ENCODE results near the gene DAGLA. TPM values are rescaled to one million over a fixed set of nuclear protein-coding genes. Genes with fewer than 3 reads are reported as not detected.
A peak's percentile ranks its signal among the peaks of the same experiment; 100 is the strongest.

Gene DAGLA
- total RNA-seq, 1 donor from 2014 or later, result 8.7 TPM

GRCh38 chr11:61762798-61763197, 82.6 kb downstream of the DAGLA start:
- peaks cover 29% of the 10 kb centered on the region for H3K4me1 Mint-ChIP-seq (ENCODE audit: low read depth)
- TF ChIP-seq CTCF (IDR thresholded peaks at IDR 0.05; ENCODE audit: unreplicated experiment), result no peak
- H3K36me3 Mint-ChIP-seq (ENCODE audit: insufficient read depth), result no peaks in the 10 kb centered on the region
- no peaks in the 10 kb centered on the region for H3K27me3 Mint-ChIP-seq
- no peak overlapping the region for H3K4me3 Mint-ChIP-seq (ENCODE audit: low read depth)
- H3K9me3 Mint-ChIP-seq (ENCODE audit: low read depth), result no peaks in the 10 kb centered on the region
- no peak for DNase-seq (ENCODE audit: low spot score, unreplicated experiment)
- no peak overlapping the region for H3K27ac Mint-ChIP-seq

GRCh38 chr11:61763930-61764605, 83.9 kb downstream of the DAGLA start:
- H3K27ac Mint-ChIP-seq, result no peak overlapping the region
- H3K9me3 Mint-ChIP-seq (ENCODE audit: low read depth), result no peaks in the 10 kb centered on the region
- no peak for TF ChIP-seq CTCF (IDR thresholded peaks at IDR 0.05; ENCODE audit: unreplicated experiment)
- no peaks in the 10 kb centered on the region for H3K27me3 Mint-ChIP-seq
- H3K36me3 Mint-ChIP-seq (ENCODE audit: insufficient read depth), result peaks cover 1% of the 10 kb centered on the region
- H3K4me3 Mint-ChIP-seq (ENCODE audit: low read depth), result no peak overlapping the region
- peaks cover 35% of the 10 kb centered on the region for H3K4me1 Mint-ChIP-seq (ENCODE audit: low read depth)
- no peak for DNase-seq (ENCODE audit: low spot score, unreplicated experiment)

DNA sequence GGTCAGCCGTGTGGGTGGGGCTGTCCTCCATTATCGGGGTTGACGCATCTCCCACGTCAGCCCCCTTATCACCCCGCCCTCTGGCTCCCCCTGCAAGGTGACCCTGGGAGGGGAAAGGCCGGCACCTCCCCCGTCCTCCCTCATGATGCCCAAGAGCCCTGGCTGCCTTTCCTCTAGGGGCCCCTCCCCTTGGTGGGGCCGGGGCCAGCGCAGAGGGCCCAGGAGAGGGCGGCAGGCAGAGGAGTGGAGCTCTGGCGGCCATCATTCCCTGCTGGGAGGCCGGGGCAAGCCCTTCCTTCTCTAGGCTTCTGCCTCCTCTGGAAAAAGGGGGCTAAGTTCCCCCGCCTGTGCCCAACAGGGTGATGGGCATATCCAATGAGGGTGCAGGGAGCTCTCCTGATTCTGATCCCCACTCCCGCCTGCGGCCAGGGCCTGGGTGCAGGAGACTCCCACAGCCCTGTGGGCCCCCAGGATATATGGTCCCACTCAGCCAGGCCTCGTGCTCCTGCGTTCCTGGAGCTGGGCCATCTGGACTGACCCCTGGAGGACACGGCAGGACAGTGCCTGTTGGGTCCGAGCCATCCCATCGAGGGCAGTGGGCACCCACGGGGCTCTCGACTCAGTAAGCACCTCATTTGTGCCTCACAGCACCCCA, 84.5 kb downstream of the DAGLA start:
- peaks cover 33% of the 10 kb centered on the region for H3K4me1 Mint-ChIP-seq (ENCODE audit: low read depth)
- peak; percentile 10 for TF ChIP-seq CTCF (IDR thresholded peaks at IDR 0.05; ENCODE audit: unreplicated experiment)
- DNase-seq (ENCODE audit: low spot score, unreplicated experiment), result no peak
- H3K27ac Mint-ChIP-seq, result no peak overlapping the region
- no peaks in the 10 kb centered on the region for H3K27me3 Mint-ChIP-seq
- peaks cover 1% of the 10 kb centered on the region for H3K36me3 Mint-ChIP-seq (ENCODE audit: insufficient read depth)
- H3K9me3 Mint-ChIP-seq (ENCODE audit: low read depth), result no peaks in the 10 kb centered on the region
- no peak overlapping the region for H3K4me3 Mint-ChIP-seq (ENCODE audit: low read depth)

DNA sequence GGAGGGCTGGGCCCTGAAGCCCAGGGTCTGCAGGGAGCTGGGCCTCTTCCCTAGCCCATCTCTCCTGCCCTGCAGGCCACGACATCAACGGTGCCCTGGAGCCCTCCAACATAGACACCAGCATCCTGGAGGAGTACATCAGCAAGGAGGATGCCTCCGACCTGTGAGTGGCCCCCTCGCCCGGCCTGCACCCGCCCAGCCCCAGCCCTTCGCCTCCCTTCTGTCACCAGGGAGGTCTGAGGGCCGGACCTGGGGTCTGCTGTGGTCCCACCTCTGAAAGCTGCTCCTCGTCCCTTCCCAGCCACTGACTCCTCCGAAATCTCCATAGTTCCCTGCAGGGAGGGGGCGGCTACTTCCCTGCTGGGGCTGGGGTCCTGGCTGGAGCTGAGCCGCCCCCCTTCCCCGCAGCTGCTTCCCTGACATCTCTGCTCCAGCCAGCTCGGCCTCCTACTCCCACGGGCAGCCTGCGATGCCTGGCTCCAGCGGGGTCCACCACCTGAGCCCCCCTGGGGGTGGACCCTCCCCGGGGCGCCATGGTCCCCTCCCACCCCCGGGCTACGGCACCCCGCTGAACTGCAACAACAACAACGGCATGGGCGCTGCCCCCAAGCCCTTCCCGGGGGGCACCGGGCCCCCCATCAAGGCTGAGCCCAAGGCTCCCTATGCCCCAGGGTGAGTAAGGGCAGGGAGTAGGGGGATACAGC, 85.5 kb downstream of the DAGLA start:
- peaks cover 1% of the 10 kb centered on the region for H3K36me3 Mint-ChIP-seq (ENCODE audit: insufficient read depth)
- H3K9me3 Mint-ChIP-seq (ENCODE audit: low read depth), result no peaks in the 10 kb centered on the region
- peaks cover 28% of the 10 kb centered on the region for H3K4me1 Mint-ChIP-seq (ENCODE audit: low read depth)
- TF ChIP-seq CTCF (IDR thresholded peaks at IDR 0.05; ENCODE audit: unreplicated experiment), result no peak
- no peaks in the 10 kb centered on the region for H3K27me3 Mint-ChIP-seq
- DNase-seq (ENCODE audit: low spot score, unreplicated experiment), result no peak
- H3K4me3 Mint-ChIP-seq (ENCODE audit: low read depth), result no peak overlapping the region
- no peak overlapping the region for H3K27ac Mint-ChIP-seq

DNA sequence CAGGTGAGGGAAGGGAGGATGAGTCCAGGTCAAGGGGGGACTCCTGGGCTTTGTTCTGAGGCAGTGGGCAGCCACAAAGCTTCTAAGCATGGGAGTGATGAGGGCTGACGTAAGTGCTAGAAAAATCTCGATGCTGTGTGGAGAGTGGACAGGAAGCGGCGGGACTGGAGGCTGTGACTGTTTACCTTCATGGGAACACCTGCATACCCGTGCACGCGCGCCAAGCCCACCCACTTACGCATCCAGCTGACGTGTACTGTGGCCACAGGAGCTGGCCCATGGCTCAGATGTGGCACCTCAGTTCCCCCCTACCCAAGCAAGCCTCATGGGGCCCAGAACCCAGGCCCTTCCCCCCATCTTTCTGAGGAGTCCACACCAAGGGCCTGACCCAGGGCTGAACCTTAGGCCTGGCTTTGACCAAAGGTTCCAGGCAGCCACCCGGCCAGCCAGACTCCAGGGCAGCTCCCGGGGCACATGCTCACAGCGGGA, 86.2 kb downstream of the DAGLA start:
- no peaks in the 10 kb centered on the region for H3K27me3 Mint-ChIP-seq
- H3K27ac Mint-ChIP-seq, result peak overlapping the region; percentile 45
- no peak for TF ChIP-seq CTCF (IDR thresholded peaks at IDR 0.05; ENCODE audit: unreplicated experiment)
- H3K4me1 Mint-ChIP-seq (ENCODE audit: low read depth), result peaks cover 32% of the 10 kb centered on the region
- H3K4me3 Mint-ChIP-seq (ENCODE audit: low read depth), result no peak overlapping the region
- no peak for DNase-seq (ENCODE audit: low spot score, unreplicated experiment)
- no peaks in the 10 kb centered on the region for H3K9me3 Mint-ChIP-seq (ENCODE audit: low read depth)
- peaks cover 1% of the 10 kb centered on the region for H3K36me3 Mint-ChIP-seq (ENCODE audit: insufficient read depth)
